GM18868 (cell line): Measurements from ENCODE around the gene OSBPL9.
"Not testable (repeated sequence)": the region's sequence is repeated elsewhere in the genome, so short reads cannot be mapped to it uniquely, and the experiment has no call there.

Experiments
- ATAC-seq: cut with Tn5 transposase; IDR thresholded peaks from one replicate; pipeline ENCODE4 v1.9.1; 2021; ENCODE audit warnings: mild to moderate bottlenecking, moderate library complexity; ENCODE audit not compliant: unreplicated experiment

OSBPL9 gene

DNA sequence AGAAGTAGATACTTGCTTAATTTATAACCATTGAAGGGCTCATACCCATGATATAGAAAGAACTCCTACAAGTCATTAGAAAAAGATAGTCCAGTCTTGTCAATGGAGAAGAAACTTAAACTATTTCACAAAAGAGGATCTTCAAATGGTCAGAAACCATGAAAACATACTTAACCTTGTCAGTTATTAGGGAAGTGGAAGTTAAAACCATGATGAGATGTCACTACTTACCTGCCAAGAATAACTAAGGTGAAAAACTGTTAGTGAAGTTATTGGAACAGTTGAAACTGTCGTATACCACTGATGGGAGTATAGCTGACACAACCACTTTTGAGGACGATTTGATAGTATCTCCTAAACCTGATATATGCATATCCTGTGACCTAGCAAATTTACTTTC, 46.8 kb downstream of the OSBPL9 start:
- no peak for ATAC-seq

DNA sequence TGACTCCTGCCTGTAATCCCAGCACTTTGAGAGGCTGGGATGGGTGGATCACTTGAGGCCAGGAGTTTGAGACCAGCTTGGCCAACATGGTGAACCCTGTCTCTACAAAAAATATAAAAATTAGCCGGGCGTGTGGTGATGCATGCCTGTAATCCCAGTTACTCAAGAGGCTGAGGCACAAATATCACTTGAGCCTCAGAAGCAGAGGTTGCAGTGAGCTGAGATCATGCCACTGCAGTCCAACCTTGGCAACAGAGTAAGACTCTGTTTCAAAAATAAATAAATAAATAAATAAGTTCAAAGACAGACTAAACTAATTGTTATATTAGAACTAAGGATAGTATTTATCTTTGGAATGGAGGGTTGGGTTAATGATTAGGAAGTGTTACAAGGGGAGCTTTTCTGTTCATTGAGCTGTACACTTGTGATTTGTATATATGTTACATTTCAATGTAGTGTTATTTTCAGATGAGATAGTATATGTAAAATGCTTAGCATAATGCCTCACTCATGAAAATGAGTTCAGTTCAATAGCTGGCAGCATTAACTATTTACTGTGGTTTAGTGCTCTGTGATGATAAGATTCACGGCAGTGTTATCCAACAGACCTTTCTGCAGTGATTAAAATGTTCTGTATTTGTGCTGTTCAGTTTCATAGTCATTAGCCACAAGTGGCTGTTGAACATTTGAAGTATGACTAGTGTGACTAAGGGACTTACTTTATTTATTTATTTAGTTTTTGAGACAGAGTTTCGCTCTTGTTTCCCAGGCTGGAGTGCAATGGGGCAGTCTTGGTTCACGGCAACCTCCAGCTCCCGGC, 47.7 kb downstream of the OSBPL9 start:
- ATAC-seq = no peak

DNA sequence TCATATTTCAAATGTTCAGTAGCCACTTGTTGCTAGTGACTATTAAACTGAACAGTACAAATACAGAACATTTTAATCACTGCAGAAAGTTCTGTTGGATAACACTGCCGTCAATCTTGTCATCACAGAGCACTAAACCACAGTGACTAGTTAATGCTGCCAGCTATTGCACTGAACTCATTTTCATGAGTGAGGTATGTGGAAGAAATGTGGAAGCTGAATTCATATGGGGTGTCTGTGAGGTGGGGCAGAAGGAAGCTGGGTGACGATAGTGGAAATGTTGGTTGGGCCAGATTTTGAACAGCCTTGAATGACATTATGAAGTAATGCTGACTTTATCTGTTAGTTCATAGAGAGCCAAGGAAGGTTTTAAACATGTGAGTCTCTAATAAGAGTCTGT, 49.6 kb downstream of the OSBPL9 start:
- ATAC-seq = no peak

DNA sequence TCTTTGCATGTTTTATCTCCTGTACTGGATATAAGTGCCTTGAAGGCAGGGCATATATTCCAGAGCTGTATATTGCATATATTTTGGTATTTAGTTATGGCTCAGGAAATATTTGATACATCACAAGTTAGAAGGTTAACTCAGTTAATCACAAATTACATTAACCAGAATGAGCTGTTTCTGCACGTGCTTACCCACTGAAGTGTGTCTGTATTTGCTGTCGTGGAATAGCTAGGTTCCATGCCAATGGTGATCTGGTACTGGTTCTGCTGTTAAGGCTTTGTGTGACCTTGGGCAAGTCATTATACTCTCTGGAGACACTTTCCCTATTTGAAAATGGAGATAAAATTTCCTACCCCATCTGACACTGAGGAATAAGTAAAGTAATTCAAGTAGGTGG, 50.7 kb downstream of the OSBPL9 start:
- ATAC-seq = no peak

DNA sequence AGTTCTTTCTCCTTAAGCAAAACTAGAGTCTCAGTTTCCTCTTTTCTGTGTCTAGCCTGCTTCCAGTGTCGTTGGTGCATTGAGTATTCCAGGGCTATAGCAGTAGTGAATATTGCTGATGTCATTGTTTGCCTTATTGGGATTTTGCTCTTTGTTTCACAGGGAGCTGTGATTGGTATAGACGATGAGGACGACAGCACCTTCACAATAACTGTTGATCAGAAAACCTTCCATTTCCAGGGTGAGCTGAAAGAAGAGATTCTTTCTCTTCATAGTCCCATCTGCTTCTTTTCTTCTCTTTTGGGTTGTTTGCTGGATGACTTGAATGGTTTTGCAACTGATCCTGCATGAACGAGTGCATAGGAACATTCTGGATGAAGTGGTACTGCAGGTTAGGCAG, 52.4 kb downstream of the OSBPL9 start:
- ATAC-seq = no peak

DNA sequence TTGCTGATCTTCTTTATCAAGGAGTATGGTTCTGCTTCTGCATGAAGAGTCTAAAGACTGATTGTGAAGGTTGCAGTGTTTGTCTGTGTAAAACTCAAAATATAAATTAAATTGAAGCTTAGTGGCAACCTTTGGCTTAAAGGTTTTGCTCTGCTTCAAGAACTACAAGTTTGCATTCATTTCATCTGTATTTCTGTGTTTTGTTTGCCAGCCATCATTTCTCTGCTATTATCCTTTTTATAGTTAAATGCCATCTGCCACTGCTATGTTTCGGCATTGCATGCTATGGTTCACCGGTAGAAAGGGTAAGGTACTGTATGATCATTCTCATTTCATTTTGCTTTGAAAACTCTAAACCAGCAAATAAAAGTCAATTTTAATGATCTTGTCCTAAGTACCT, 52.9 kb downstream of the OSBPL9 start:
- ATAC-seq = no peak

DNA sequence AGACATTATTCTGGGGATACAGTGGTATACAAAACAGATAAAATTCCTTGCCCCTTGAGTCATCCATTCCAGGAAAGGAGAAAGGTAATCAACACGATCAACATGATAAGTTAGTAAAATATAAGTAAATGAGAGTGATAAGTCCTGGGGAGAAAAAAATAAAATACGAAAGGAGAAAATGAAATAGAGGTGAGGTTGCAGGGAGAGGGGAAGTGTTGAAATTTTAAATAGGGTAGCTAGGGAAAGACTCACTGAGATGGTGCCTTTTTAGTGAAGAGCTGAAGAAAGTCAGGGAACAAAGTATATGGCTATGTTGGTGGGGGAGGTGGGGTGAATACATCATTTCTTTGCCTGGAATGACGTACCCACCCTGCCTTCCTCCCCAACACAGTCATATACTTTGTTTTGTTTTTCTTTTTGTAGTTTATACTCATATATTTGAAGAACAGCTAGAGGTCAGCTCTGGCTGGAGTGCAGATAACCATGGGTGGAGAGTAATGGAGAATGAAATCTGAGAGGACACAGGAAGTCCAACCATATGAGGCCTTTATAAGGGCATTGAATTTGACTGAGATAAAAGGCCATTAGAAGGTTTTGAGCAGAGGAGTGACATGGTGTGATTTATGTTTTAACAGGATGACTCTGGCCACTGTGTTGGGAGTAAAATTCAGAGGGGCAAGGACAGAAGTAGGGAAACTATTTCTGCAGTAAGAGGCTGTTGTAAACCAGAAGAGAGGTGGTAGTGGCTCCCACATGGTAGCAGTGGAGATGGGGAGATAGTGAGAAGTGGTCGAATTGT, 54.8 kb downstream of the OSBPL9 start:
- ATAC-seq = no peak

DNA sequence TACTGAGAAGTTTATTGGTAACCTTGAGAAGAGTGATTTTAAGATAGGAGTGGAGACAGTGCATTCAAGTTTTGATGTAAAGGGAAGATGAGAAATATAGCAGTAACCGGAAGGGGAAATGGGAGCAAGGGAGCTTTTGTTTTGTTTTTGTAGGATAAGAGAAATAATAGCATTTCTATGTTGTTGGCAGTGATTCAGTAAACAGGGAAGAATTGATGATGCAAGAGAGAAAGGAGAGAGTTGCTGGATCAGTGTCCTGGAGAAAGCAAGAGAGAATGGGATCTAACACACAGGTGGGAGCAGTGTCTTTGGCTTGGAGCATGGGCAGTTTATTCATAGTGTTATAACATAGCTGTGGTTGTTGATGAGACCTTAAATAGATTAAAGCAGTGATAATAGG, 56.4 kb downstream of the OSBPL9 start:
- ATAC-seq = no peak

DNA sequence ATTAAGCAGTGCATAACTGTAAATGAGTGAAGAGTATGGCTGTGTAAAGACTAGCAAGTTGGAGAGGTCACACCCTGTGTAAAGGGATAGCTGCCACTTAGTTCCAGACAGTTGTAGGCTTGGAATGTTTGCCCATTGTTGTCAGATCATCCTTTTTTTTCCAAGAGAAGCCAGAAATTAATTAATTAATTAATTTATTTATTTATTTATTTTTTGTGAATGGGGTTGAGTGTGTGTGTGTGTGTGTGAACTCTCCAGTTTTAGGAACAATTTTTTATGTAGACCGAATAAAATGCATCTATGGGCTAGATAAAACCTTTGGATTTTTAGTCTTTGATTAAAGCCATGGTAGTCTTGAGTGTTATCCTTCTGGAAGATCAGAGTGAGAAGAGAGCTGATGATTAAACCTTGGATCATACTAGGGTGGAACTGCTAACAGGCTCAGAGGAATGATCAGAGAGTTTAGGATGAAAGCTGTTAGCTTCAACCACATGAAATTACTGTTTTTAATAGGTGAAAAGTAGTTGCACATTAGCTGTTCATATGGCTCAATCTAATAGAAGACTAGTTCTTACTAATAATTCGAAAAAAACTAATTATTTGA, 58.4 kb downstream of the OSBPL9 start:
- ATAC-seq = no peak

DNA sequence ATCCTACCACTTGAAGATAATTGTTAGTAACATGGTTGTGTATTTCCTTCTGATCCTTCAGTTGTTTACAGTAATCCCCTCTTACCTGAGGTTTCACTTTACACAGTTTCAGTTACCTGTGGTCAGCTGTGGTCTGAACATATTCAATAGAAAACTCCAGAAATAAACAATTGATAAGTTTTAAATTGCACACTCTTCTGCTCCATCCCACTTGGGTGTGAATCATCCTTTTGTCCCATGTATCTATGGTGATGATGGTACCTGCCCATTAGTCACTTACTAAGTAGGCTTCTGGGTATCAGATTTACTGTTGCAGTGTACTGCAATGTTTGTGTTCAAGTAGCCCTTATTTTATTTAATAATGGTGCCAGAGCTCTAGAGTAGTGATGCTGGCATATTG, 62.5 kb downstream of the OSBPL9 start:
- ATAC-seq = no peak

DNA sequence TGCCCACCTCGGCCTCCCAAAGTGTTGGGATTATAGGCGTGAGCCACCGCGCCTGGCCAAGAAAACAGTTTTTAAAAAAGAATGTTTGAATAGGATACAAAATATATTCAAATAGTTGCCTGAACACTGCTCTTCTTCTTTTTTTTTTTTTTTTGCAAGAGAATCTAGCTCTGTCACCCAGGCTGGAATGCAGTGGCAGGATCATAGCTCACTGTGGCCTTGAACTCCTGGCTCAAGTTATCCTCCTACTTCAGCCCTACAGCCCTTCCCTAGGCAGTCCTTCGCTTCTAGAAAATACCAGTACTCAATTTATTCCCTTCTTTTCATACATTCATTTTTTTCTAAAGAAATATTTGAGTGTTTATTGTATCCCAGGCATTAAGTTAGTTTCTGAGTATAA, 67.9 kb downstream of the OSBPL9 start:
- ATAC-seq = no peak

DNA sequence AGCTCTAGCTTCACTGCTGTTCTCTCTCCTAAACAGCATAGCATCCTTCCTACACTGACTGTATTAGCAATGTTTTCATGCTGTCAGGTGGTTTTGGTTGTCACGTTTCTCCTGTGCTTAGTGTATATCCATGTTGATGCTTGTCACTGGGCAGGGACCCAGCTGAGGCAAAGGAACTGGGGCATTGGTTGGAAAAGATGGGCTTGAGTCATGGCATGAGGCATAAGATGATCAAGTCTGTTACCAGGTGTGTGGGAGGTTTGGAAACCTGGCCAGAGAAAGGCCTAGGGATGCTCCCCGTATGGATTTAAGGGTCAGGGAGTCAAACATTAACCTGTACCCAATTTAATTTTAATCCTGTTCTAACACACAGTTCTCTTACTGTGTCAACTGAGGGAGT, 69.6 kb downstream of the OSBPL9 start:
- no peak for ATAC-seq

DNA sequence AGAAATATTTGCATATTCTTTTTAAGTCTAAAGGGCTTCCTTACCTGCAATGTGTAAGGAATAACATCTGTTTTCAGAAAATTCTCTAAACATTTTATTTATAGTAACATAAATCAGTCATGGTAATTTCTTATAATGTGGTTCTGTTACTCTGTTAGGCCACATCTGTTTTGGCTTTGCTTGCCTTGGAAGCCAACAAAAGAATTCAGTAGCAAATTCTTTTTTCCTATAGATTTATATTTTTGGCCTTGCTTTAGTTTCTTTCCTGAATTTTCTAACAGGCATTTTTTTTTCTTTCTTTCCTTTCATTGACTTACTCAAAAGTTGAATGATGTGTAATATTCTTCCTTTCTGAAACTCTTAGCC, 72.2 kb downstream of the OSBPL9 start:
- no peak for ATAC-seq

DNA sequence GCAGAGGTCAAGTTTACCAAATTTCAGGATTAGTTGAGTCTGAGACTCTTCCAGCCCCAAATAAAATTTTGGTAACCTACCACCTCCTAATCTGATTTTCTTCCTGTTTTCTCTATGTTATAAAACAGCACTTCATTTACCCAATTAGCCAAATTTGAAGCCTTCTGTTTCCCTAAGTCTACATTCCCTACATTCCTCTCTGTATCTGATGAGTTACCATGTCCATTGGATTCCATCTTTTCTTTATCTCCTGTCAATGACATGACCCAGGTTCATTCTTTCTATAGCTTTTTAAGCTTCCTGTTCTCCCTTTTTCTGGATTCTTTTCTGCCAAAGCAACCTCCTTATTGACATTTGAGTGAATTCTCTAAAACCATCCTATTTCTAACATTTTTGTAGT, 72.8 kb downstream of the OSBPL9 start:
- no peak for ATAC-seq

DNA sequence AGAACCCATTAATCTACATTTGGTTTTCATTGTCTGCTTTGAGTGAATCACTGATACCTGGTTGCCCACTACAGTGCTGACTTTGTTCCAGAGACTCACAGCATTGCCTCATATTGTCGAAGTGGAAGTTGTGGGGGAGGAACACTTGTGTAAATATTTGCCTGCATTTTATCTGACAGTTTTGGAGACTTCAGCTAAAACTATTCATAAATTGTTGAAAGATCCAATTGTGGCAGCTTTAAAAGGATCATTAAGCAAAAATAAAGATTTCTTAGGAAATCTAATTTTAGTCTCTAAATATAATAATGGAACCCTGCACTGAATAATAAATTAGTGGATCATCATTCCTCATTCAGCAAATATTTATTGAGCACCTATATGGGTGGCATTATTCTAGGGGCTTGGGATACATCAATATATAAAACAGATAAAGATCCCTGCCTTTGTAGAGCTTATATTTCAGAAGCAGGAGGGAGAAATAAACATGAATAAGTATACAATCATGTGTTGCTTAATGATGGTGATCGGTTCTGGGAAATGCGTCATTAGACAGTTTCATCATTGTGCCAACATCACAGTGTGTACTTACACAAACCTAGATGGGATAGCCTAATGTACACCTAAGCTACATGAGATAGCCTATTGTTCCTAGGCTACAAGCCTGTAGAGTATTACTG, 73.5 kb downstream of the OSBPL9 start:
- no peak for ATAC-seq

DNA sequence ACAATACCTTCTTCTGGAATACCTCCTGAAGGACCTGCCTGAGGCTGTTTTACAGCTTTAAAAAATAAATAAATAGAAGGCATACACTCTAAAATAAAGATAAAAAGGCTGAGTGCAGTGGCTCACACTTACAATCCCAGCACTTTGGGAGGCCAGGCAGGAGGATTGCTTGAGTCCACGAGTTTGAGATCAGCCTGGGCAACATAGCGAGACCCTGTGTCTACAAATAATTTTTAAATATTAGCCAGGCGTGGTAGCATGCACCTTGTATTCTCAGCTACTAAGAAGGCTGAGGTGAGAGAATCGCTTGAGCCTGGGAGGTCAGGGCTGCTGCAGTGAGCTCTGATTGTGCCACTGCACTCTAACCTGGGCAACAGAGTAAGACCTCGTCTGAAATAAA, 75.0 kb downstream of the OSBPL9 start:
- no peak for ATAC-seq

DNA sequence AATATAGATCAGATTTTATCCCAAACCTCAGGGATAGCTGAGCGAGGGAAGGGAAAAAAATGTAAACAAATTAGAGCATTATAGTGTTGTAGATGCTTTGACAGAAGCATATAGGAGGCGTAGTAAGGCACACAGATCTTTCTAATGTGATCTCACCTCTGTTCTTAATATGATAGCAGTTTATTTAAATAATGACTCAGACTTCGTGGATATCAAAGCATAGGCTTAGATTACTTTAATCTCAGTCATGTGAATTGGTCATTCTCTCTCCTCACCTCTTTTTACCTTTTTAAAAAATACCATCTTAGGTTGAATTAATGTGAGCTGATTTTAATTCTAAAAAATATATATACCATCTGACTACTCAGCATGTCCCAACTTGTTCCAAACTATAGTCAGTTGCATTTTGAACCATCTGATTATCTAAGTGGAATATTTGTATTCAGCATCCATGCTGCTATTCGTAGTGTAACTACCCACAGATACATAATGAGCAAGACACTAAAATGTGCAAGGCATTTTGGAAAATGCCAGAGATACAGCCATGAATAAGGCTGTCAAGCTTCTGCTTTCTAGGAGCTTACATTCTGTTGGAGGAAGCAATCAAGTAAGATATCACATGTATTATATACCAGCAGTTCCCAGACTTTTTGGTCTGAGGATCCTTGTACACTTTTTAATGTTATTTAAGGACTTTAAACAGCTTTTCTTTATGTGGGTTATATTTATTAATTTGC, 76.7 kb downstream of the OSBPL9 start:
- no peak for ATAC-seq

DNA sequence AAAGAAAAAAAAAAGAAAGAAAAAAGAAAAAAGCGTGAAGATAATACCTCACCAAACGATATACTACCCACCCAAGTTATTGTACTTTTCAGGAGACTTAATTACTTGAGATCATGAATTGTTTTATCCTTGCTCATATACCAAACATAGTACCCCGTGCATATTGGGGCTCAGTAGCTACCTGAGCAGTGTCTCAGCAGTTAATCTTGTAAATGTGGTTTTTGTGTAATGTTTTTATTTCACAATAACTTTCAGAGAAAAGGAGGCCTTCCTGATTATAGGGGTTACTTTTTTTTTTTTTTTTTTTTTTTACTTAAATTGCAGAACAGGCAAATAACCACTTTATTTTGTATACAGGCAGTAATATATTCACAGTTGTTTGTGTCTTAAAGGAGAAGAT, 80.3 kb downstream of the OSBPL9 start:
- ATAC-seq = no peak

DNA sequence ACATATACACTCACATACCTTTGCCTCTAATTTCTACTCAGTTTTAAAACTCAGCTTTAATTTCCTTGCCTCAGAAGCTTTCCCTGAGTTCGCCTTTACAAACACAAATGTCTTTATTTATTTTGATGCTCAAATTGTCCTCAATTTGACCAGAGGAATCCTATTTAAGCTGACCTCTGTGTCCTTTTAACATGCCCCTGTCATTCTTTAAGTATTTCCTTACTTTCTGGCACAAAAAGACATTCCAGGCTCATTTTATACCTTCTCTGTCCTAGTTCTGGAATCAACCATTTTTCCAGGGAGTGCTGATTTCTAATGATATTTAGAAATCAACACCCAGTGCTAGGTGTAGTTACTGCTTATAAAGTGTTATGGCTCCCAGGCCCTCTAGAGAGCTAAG, 82.5 kb downstream of the OSBPL9 start:
- no peak for ATAC-seq

DNA sequence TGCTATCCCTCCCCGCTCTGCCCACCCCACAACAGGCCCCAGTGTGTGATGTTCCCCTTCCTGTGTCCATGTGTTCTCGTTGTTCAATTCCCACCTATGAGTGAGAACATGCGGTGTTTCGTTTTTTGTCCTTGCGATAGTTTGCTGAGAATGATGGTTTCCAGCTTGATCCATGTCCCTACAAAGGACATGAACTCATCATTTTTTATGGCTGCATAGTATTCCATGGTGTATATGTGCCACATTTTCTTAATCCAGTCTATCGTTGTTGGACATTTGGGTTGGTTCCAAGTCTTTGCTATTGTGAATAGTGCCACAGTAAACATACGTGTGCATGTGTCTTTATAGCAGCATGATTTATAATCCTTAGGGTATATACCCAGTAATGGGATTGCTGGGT, 84.9 kb downstream of the OSBPL9 start:
- ATAC-seq = not testable (repeated sequence)

DNA sequence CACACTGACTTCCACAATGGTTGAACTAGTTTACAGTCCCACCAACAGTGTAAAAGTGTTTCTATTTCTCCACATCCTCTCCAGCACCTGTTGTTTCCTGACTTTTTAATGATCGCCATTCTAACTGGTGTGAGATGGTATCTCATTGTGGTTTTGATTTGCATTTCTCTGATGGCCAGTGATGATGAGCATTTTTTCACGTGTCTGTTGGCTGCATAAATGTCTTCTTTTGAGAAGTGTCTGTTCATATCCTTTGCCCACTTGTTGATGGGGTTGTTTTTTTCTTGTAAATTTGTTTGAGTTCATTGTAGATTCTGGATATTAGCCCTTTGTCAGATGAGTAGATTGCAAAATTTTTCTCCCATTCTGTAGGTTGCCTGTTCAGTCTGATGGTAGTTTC, 85.3 kb downstream of the OSBPL9 start:
- ATAC-seq = not testable (repeated sequence)
